Tibial nerve (tissue), 4 donors: ENCODE measurements around the gene SYNGR1.

ENCODE experiments used
- CTCF ChIP-seq, 5 experiments: fragments of 200-600 bp in 3 of 5; fragments of 450-650 bp in 2 of 5; sonication (generic) in 3 of 5; IDR thresholded peaks; one replicate each; pipeline ENCODE4 v1.5.1; 2016 to 2019; ENCODE audit warnings: antibody characterized with exemption in 5 of 5, mild to moderate bottlenecking in 3 of 5, moderate library complexity in 2 of 5
- EP300 ChIP-seq, 2 donors: sonication (generic); formaldehyde crosslinking; IDR thresholded peaks; one replicate each; pipeline ENCODE4 v1.6.1; 2017; ENCODE audit warnings: antibody characterized with exemption in 2 of 2, mild to moderate bottlenecking in 1 of 2

GRCh38 chr22:39356464-39356863 lies 6.7 kb downstream of the SYNGR1 start:
- TF ChIP-seq CTCF (IDR thresholded peaks at IDR 0.05) (no peak), EP300 (IDR thresholded peaks at IDR 0.05) (no peak)
